Esophagus muscularis mucosa (tissue), 4 donors: Measurements from ENCODE around the gene HOXC11. TPM values are rescaled to one million over a fixed set of nuclear protein-coding genes. Genes with fewer than 3 reads are reported as not detected.
A peak's percentile ranks its signal among the peaks of the same experiment; 100 is the strongest.

Experiments
- DNase-seq: peaks from one replicate; pipeline ENCODE4 v3.0.0-alpha.2; 2017; ENCODE audit errors: extremely low spot score
- H3K27ac ChIP-seq, 4 donors: fragments of 200-600 bp; sonication (generic); replicated peaks in 1 of 4; 1 replicate in 3 of 4; 2 replicates in 1 of 4; pipeline ENCODE4 v1.5.1; 2016 to 2019; ENCODE audit warnings: mild to moderate bottlenecking in 1 of 4
- H3K27me3 ChIP-seq, 4 donors: fragments of 200-600 bp; sonication (generic); one replicate each; pipeline versions ENCODE4 v1.5.1 to v1.6.0; 2016 to 2019
- H3K36me3 ChIP-seq, 4 donors: fragments of 200-600 bp; sonication (generic); one replicate each; pipeline ENCODE4 v1.5.1; 2016 to 2019
- H3K4me1 ChIP-seq, 4 donors: fragments of 200-600 bp; sonication (generic); one replicate each; pipeline ENCODE4 v1.5.1; 2016 to 2019
- H3K4me3 ChIP-seq, 4 donors: fragments of 200-600 bp; sonication (generic); 1 replicate in 2 of 4; 2 replicates in 2 of 4; pipeline ENCODE4 v1.5.1; 2016 to 2019; ENCODE audit warnings: mild to moderate bottlenecking in 4 of 4, moderate library complexity in 1 of 4
- H3K9me3 ChIP-seq, 4 donors: fragments of 200-600 bp; sonication (generic); 1 replicate in 3 of 4; 2 replicates in 1 of 4; pipeline ENCODE4 v1.5.1; 2016 to 2019
- CTCF ChIP-seq, 3 experiments: fragments of 200-600 bp in 2 of 3; fragments of 450-650 bp in 1 of 3; sonication (generic) in 2 of 3; IDR thresholded peaks; one replicate each; pipeline ENCODE4 v1.5.1; 2017 to 2019; ENCODE audit warnings: antibody characterized with exemption in 3 of 3, mild to moderate bottlenecking in 2 of 3, moderate library complexity in 1 of 3
- EP300 ChIP-seq: sonication (generic); formaldehyde crosslinking; IDR thresholded peaks from one replicate; pipeline ENCODE4 v1.6.1; 2017; ENCODE audit warnings: antibody characterized with exemption
- POLR2A ChIP-seq: fragments of 450-650 bp; IDR thresholded peaks from one replicate; pipeline ENCODE4 v1.6.1; 2017; ENCODE audit warnings: antibody characterized with exemption, moderate library complexity, mild to moderate bottlenecking, low read depth
- POLR2AphosphoS5 ChIP-seq, 2 donors: sonication (generic); formaldehyde crosslinking; IDR thresholded peaks; one replicate each; pipeline ENCODE4 v1.6.1; 2017; ENCODE audit warnings: antibody characterized with exemption in 2 of 2
- WGBS: methylation state at CpG from one replicate; pipeline ENCODE4 v1.1.5; 2018; 5-methylcytosine and 5-hydroxymethylcytosine counted together
- intact Hi-C: fragments of 100-400 bp; cut with DNase I; formaldehyde crosslinking; loops from one replicate; pipeline ENCODE4 v1.15.1; 2023
- total RNA-seq, 4 donors: library from RNA; depleted of rRNA; stranded (reverse); fragments of >200 nt; gene quantifications; one replicate each; pipeline versions ENCODE4 v1.1.0 to v1.2.1, GENCODE V29; 2016

HOXC11 gene
- total RNA-seq, 4 donors from 2014 or later = not detected

- TF ChIP-seq CTCF (IDR thresholded peaks at IDR 0.05) (no peak), EP300 (no peak), POLR2AphosphoS5 (IDR thresholded peaks at IDR 0.05) (no peak), POLR2A (no peak)
- no peaks in the 10 kb centered on the region for H3K9me3 ChIP-seq
- 4% methylated on average over 42 of the region's 91 CpGs for WGBS
- H3K27me3 ChIP-seq = peaks cover 18 to 100% (median 92%) of the 10 kb centered on the region in 4 donors
- H3K4me1 ChIP-seq = peaks cover 12 to 33% (median 30%) of the 10 kb centered on the region in 4 donors
- no peak overlapping the region for H3K27ac ChIP-seq
- DNase-seq = no peak
- H3K36me3 ChIP-seq = no peaks in the 10 kb centered on the region
- H3K4me3 ChIP-seq = peak overlapping the region in 3 of 4 donors; percentile 1 to 20 (median 12)
- intact Hi-C loops = no loop called here
Measured at GRCh38 chr12:53939141-53940108, 33.5 kb upstream of the HOXC11 start.

- no peak for DNase-seq
- Histone ChIP-seq H3K27me3 (peaks cover 18 to 100% (median 91%) of the 10 kb centered on the region in 4 donors), H3K36me3 (no peaks in the 10 kb centered on the region), H3K9me3 (no peaks in the 10 kb centered on the region), H3K4me3 (no peak overlapping the region), H3K27ac (no peak overlapping the region), H3K4me1 (peaks cover 9 to 38% (median 26%) of the 10 kb centered on the region in 4 donors)
- intact Hi-C loops = no loop called here
- no peak for TF ChIP-seq CTCF (IDR thresholded peaks at IDR 0.05)
- no peak for TF ChIP-seq POLR2A
- no peak for TF ChIP-seq EP300
- WGBS = 7% methylated on average over 9 of the region's 9 CpGs
Measured at GRCh38 chr12:53940443-53941014, 32.4 kb upstream of the HOXC11 start.

GRCh38 chr12:53941187-53941586 lies 31.7 kb upstream of the HOXC11 start:
- Histone ChIP-seq H3K4me3 (no peak overlapping the region), H3K9me3 (no peaks in the 10 kb centered on the region), H3K27me3 (peaks cover 13 to 100% (median 91%) of the 10 kb centered on the region in 4 donors), H3K4me1 (peaks cover 6 to 32% (median 22%) of the 10 kb centered on the region in 4 donors), H3K27ac (no peak overlapping the region), H3K36me3 (no peaks in the 10 kb centered on the region)
- TF ChIP-seq POLR2AphosphoS5 (IDR thresholded peaks at IDR 0.05) (no peak), CTCF (IDR thresholded peaks at IDR 0.05) (no peak), EP300 (no peak), POLR2A (no peak)
- intact Hi-C loops = no loop called here
- DNase-seq = no peak

GRCh38 chr12:53941750-53942149 lies 31.2 kb upstream of the HOXC11 start:
- intact Hi-C loops = no loop called here
- TF ChIP-seq EP300 (no peak), POLR2A (no peak), CTCF (IDR thresholded peaks at IDR 0.05) (no peak), POLR2AphosphoS5 (IDR thresholded peaks at IDR 0.05) (no peak)
- DNase-seq = no peak
- 25% methylated on average over 5 of the region's 5 CpGs for WGBS
- Histone ChIP-seq H3K4me1 (peaks cover 6 to 32% (median 22%) of the 10 kb centered on the region in 4 donors), H3K36me3 (no peaks in the 10 kb centered on the region), H3K27me3 (peaks cover 13 to 100% (median 88%) of the 10 kb centered on the region in 4 donors), H3K4me3 (no peak overlapping the region), H3K27ac (no peak overlapping the region), H3K9me3 (no peaks in the 10 kb centered on the region)
